ENCODE data around the gene ADAR.

DNA sequence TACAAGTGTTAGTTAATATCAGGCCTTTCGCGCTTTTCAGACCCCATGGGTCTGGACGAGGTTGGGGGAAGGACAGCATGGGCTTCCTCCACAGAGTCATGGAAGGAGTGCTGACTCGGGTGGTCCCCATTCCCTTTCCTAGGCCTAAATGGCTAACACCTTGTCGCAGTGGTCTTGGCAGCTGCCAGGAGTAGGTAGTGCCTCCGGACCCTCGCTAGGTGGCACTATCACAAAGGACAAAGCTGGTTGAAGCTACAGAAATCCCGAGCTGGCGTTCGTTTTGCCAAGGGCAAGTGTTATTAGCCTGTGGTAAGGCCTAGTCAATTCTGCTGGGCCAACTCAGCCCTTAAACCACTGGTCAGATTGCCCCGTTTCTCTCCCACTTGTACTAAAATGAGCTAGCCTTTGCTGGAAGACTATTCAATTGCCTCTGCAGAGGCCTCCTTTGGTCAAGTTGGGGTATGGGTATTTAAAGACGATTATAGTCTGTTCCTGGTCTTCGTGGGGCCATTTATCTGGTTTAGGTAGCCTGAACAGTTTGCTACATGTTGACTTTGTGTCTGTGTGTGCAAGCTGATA lies 48.4 kb downstream of the ADAR start:
- TF ChIP-seq, protein P1, sequence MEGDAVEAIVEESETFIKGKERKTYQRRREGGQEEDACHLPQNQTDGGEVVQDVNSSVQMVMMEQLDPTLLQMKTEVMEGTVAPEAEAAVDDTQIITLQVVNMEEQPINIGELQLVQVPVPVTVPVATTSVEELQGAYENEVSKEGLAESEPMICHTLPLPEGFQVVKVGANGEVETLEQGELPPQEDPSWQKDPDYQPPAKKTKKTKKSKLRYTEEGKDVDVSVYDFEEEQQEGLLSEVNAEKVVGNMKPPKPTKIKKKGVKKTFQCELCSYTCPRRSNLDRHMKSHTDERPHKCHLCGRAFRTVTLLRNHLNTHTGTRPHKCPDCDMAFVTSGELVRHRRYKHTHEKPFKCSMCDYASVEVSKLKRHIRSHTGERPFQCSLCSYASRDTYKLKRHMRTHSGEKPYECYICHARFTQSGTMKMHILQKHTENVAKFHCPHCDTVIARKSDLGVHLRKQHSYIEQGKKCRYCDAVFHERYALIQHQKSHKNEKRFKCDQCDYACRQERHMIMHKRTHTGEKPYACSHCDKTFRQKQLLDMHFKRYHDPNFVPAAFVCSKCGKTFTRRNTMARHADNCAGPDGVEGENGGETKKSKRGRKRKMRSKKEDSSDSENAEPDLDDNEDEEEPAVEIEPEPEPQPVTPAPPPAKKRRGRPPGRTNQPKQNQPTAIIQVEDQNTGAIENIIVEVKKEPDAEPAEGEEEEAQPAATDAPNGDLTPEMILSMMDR (conservative IDR thresholded peaks at IDR 0.05; ENCODE audit: low read depth, low read length) = peak; percentile 98
- no peak for TF ChIP-seq EZH2 (IDR thresholded peaks at IDR 0.05; ENCODE audit: borderline replicate concordance, low read depth, low read length, poor library complexity, severe bottlenecking)
